HCT116 (cell line): ENCODE results near the gene FA2H. TPM values are rescaled to one million over a fixed set of nuclear protein-coding genes. Genes with fewer than 3 reads are reported as not detected.

Experiments used
- ATAC-seq: fragments of 200-7000 bp; cut with Tn5 transposase; 2 replicates; pipeline ENCODE4 v1.9.1; 2020; ENCODE audit warnings: mild to moderate bottlenecking, moderate library complexity
- BruUV-seq: library from RNA; stranded (reverse); fragments of 400-500 nt; replicated peaks from 2 replicates; lab custom pipeline; 2021; lab: Mats Ljungman, UMichigan
- CTCF ChIA-PET: fragments of 300-600 bp; sonication (Branson Sonifier 250); formaldehyde crosslinking; loops from one replicate; lab custom pipeline; 2021; ENCODE audit warnings: antibody characterized with exemption; lab: Charles Lee
- POLR2A ChIA-PET: fragments of 300-600, 350-600 bp; sonication (Branson Sonifier 250); formaldehyde crosslinking; loops from one replicate; lab custom pipeline; 2021; ENCODE audit warnings: antibody characterized with exemption; lab: Charles Lee
- RAD21 ChIA-PET, 2 experiments: fragments of 300-600 bp; sonication (Branson Sonifier 250); formaldehyde crosslinking; loops; one replicate each; lab custom pipeline; 2023; ENCODE audit warnings: low total read pairs in 2 of 2; ENCODE audit not compliant: uncharacterized antibody in 2 of 2, unreplicated experiment in 2 of 2, low non-redundant PET in 1 of 2; lab: Charles Lee
- DNase-seq: peaks from one replicate; pipeline ENCODE4 v3.0.0-alpha.2; 2010; ENCODE audit warnings: low read depth, low spot score
- H2AFZ ChIP-seq: fragments of 200-600 bp; shearing (Covaris generic), sonication (generic); 2 replicates; pipeline ENCODE4 v1.6.1; 2017; ENCODE audit warnings: low read depth, mixed run types, mixed read lengths, antibody characterized with exemption, low read length; ENCODE audit not compliant: poor library complexity, severe bottlenecking
- H3K27ac ChIP-seq: 2 replicates; pipeline ENCODE4 v1.5.1; 2012; ENCODE audit warnings: low read depth, low read length
- H3K27me3 ChIP-seq: fragments of 200-600 bp; sonication (generic); 2 replicates; pipeline ENCODE4 v1.6.1; 2016; ENCODE audit warnings: mixed run types, low read length, mixed read lengths; ENCODE audit not compliant: insufficient read depth
- H3K36me3 ChIP-seq, 2 experiments: fragments of 200-500 bp in 1 of 2; fragments of 200-600 bp in 1 of 2; sonication (Bioruptor generic) in 1 of 2; sonication (generic) in 1 of 2; 2 replicates each; pipeline versions ENCODE4 v1.5.1 to v1.6.1; 2014 to 2016; ENCODE audit warnings: low read length in 2 of 2, inconsistent platforms in 1 of 2, mixed read lengths in 1 of 2, mixed run types in 1 of 2; ENCODE audit not compliant: insufficient read depth in 2 of 2, control insufficient read depth in 1 of 2
- H3K4me1 ChIP-seq, 2 experiments: fragments of 200-600 bp in 1 of 2; sonication (generic) in 1 of 2; 2 replicates each; pipeline versions ENCODE4 v1.5.1 to v1.6.1; 2012 to 2017; ENCODE audit warnings: low read length in 2 of 2, inconsistent platforms in 1 of 2, mild to moderate bottlenecking in 1 of 2, mixed read lengths in 1 of 2, mixed run types in 1 of 2, moderate library complexity in 1 of 2; ENCODE audit not compliant: insufficient read depth in 2 of 2, control insufficient read depth in 1 of 2
- H3K4me2 ChIP-seq: fragments of 200-600 bp; sonication (generic); 2 replicates; pipeline ENCODE4 v1.6.1; 2017; ENCODE audit warnings: mixed run types, low read length, mixed read lengths
- H3K4me3 ChIP-seq, 2 experiments: fragments of 200-600 bp in 1 of 2; sonication (generic) in 1 of 2; replicated peaks in 1 of 2; 2 replicates each; pipeline ENCODE4 v1.5.1; 2011 to 2016; ENCODE audit warnings: low read length in 2 of 2, control low read depth in 1 of 2, low read depth in 1 of 2, mild to moderate bottlenecking in 1 of 2, mixed read lengths in 1 of 2, mixed run types in 1 of 2
- H3K79me2 ChIP-seq: fragments of 200-600 bp; sonication (generic); 2 replicates; pipeline ENCODE4 v1.6.1; 2017; ENCODE audit warnings: mild to moderate bottlenecking, mixed run types, low read length, moderate library complexity, mixed read lengths; ENCODE audit not compliant: insufficient read depth
- H3K9ac ChIP-seq: fragments of 200-600 bp; sonication (generic); 2 replicates; pipeline ENCODE4 v1.6.1; 2016; ENCODE audit warnings: low read length, mixed read lengths
- H3K9me2 ChIP-seq: fragments of 200-600 bp; sonication (generic), shearing (Covaris generic); 2 replicates; pipeline ENCODE4 v1.6.1; 2017; ENCODE audit warnings: mixed run types, mild to moderate bottlenecking, moderate library complexity; ENCODE audit not compliant: insufficient read depth
- H3K9me3 ChIP-seq, 2 experiments: fragments of 200-500 bp in 1 of 2; fragments of 200-600 bp in 1 of 2; sonication (Bioruptor generic) in 1 of 2; sonication (generic) in 1 of 2; 2 replicates each; pipeline ENCODE4 v1.6.1; 2014 to 2017; ENCODE audit warnings: low read length in 2 of 2, mixed read lengths in 2 of 2, inconsistent platforms in 1 of 2, low read depth in 1 of 2, mild to moderate bottlenecking in 1 of 2, mixed run types in 1 of 2, moderate library complexity in 1 of 2; ENCODE audit not compliant: control insufficient read depth in 1 of 2, insufficient read depth in 1 of 2
- H4K20me1 ChIP-seq: fragments of 200-600 bp; sonication (generic), shearing (Covaris generic); 2 replicates; pipeline ENCODE4 v1.6.1; 2017; ENCODE audit warnings: mixed run types, mild to moderate bottlenecking, moderate library complexity; ENCODE audit not compliant: insufficient read depth
- ATF3 ChIP-seq: IDR thresholded peaks from 2 replicates; pipeline ENCODE4 v1.6.1; 2012
- CBX3 ChIP-seq: IDR thresholded peaks from 2 replicates; pipeline ENCODE4 v1.6.1; 2012; ENCODE audit warnings: low read depth
- CEBPB ChIP-seq: IDR thresholded peaks from 2 replicates; pipeline ENCODE4 v1.6.1; 2012; ENCODE audit warnings: low read depth
- ELF1 ChIP-seq: IDR thresholded peaks from 2 replicates; pipeline ENCODE4 v1.6.1; 2012; ENCODE audit warnings: low read depth, borderline replicate concordance
- EZH2 ChIP-seq: fragments of 200-600 bp; sonication (generic); IDR thresholded peaks from 2 replicates; pipeline ENCODE4 v1.6.1; 2017; ENCODE audit warnings: antibody characterized with exemption, mixed run types
- EZH2phosphoT487 ChIP-seq: fragments of 200-600 bp; IDR thresholded peaks from 2 replicates; pipeline ENCODE4 v1.6.1; 2018; ENCODE audit warnings: antibody characterized with exemption, borderline replicate concordance
- FOSL1 ChIP-seq: IDR thresholded peaks from 2 replicates; pipeline ENCODE4 v1.6.1; 2012; ENCODE audit warnings: low read depth
- JUND ChIP-seq: IDR thresholded peaks from 2 replicates; pipeline ENCODE4 v1.6.1; 2012
- POLR2AphosphoS5 ChIP-seq: IDR thresholded peaks from 2 replicates; pipeline ENCODE4 v1.6.1; 2011; ENCODE audit warnings: mild to moderate bottlenecking, low read depth, low read length, moderate library complexity
- SIN3A ChIP-seq: IDR thresholded peaks from 2 replicates; pipeline ENCODE4 v1.6.1; 2012; ENCODE audit warnings: low read depth
- SRF ChIP-seq: IDR thresholded peaks from 2 replicates; pipeline ENCODE4 v1.6.1; 2012; ENCODE audit warnings: low read depth
- TCF7L2 ChIP-seq: IDR thresholded peaks from 2 replicates; pipeline ENCODE4 v1.7.0; 2011; ENCODE audit warnings: borderline replicate concordance, inconsistent platforms; ENCODE audit not compliant: insufficient read depth, insufficient read length; ENCODE audit errors: extremely low read depth
- YY1 ChIP-seq: IDR thresholded peaks from 2 replicates; pipeline ENCODE4 v1.6.1; 2011; ENCODE audit warnings: low read length, low read depth, moderate library complexity, mild to moderate bottlenecking; ENCODE audit not compliant: insufficient replicate concordance; ENCODE audit errors: extremely low read depth
- ZFX ChIP-seq: fragments of 450-650 bp; IDR thresholded peaks from 2 replicates; pipeline ENCODE4 v1.6.1; 2017
- ZNF274 ChIP-seq: fragments of 200-500 bp; sonication (Bioruptor generic); IDR thresholded peaks from 2 replicates; pipeline ENCODE4 v1.6.1; 2014; ENCODE audit warnings: mild to moderate bottlenecking, low read depth, low read length, inconsistent platforms
- intact Hi-C: fragments of 100-400 bp; cut with micrococcal nuclease; formaldehyde crosslinking; loops from 2 replicates; pipeline ENCODE4 v1.10.0; 2022
- total RNA-seq: library from RNA; stranded (reverse); gene quantifications from one replicate; pipeline ENCODE4 v1.2.1, GENCODE V29; 2021; ENCODE audit not compliant: unreplicated experiment

The FA2H gene
- total RNA-seq, 1 experiment from 2014 or later = 11.1 TPM

GRCh38 chr16:74739275-74739674 is 35.3 kb downstream of the FA2H start:
- TF ChIP-seq JUND (no peak), ZNF274 (no peak), SIN3A (no peak), POLR2AphosphoS5 (no peak), EZH2phosphoT487 (no peak), ATF3 (no peak), EZH2 (no peak), YY1 (no peak), ZFX (no peak), TCF7L2 (no peak), SRF (no peak), FOSL1 (no peak), CBX3 (no peak), ELF1 (no peak), CEBPB (no peak)
- CTCF ChIA-PET = interaction anchor here (2.3 kb wide), 1 partner anchor 13 kb away, joined by 7 read pairs; no protein-coding TSS in a partner anchor
- no peak overlapping the region for H3K4me2 ChIP-seq
- H3K9me3 ChIP-seq = no peaks in the 10 kb centered on the region
- POLR2A ChIA-PET = no interaction called here
- no peaks in the 10 kb centered on the region for H3K9me2 ChIP-seq
- RAD21 ChIA-PET = no interaction called here
- no peak for DNase-seq
- peaks cover 53 to 73% of the 10 kb centered on the region in 2 experiments for H3K4me1 ChIP-seq
- ATAC-seq = no peak
- H3K79me2 ChIP-seq = no peaks in the 10 kb centered on the region
- H4K20me1 ChIP-seq = no peaks in the 10 kb centered on the region
- no peak overlapping the region for H3K9ac ChIP-seq
- BruUV-seq = no TSS peak
- H3K27me3 ChIP-seq = no peaks in the 10 kb centered on the region
- H3K27ac ChIP-seq = no peak overlapping the region; the same call in 1 of the 2 replicates
- intact Hi-C loops = no loop called here
- H3K36me3 ChIP-seq = no peaks in the 10 kb centered on the region
- no peak overlapping the region for H2AFZ ChIP-seq
- H3K4me3 ChIP-seq = no peak overlapping the region
